Measurements from ENCODE around the gene HIGD1A. TPM values are rescaled to one million over a fixed set of nuclear protein-coding genes. Genes with fewer than 3 reads are reported as not detected.

HIGD1A gene
- total RNA-seq, 1 donor from 2014 or later: 67.6 TPM

DNA sequence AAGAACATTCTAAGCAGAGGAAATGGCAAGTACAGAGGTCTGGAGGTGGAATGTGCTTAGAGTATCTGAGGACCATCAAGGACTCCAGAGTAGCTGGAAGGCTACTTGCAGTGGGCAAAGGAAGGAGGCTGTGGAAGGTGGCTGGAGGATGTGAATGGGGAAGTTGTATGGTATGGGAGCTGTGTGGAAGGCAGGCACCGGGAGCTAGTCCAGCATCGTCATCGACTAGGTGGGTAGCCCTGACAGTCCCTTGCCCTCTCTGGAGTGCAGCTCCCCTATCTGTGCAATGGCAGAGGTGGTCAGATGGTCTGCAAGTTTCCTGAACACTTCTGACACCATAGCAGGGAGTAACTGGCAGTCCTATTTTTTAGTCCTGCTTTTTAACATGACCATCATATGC, 50.5 kb downstream of the HIGD1A start:
- H3K9me3 Mint-ChIP-seq (ENCODE audit: unreplicated experiment): no peaks in the 10 kb centered on the region
- H3K27me3 Mint-ChIP-seq (ENCODE audit: unreplicated experiment): peaks cover 4% of the 10 kb centered on the region
- H3K27ac Mint-ChIP-seq (ENCODE audit: unreplicated experiment): no peak overlapping the region
- no peaks in the 10 kb centered on the region for H3K36me3 Mint-ChIP-seq (ENCODE audit: unreplicated experiment)
- no peak overlapping the region for H3K4me3 Mint-ChIP-seq (ENCODE audit: unreplicated experiment)
- DNase-seq: peak; percentile 1
- H3K4me1 Mint-ChIP-seq (ENCODE audit: low read depth, unreplicated experiment): peaks cover 2% of the 10 kb centered on the region
- TF ChIP-seq, protein P1, sequence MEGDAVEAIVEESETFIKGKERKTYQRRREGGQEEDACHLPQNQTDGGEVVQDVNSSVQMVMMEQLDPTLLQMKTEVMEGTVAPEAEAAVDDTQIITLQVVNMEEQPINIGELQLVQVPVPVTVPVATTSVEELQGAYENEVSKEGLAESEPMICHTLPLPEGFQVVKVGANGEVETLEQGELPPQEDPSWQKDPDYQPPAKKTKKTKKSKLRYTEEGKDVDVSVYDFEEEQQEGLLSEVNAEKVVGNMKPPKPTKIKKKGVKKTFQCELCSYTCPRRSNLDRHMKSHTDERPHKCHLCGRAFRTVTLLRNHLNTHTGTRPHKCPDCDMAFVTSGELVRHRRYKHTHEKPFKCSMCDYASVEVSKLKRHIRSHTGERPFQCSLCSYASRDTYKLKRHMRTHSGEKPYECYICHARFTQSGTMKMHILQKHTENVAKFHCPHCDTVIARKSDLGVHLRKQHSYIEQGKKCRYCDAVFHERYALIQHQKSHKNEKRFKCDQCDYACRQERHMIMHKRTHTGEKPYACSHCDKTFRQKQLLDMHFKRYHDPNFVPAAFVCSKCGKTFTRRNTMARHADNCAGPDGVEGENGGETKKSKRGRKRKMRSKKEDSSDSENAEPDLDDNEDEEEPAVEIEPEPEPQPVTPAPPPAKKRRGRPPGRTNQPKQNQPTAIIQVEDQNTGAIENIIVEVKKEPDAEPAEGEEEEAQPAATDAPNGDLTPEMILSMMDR (IDR thresholded peaks at IDR 0.05; ENCODE audit: partially characterized antibody, unreplicated experiment): no peak

DNA sequence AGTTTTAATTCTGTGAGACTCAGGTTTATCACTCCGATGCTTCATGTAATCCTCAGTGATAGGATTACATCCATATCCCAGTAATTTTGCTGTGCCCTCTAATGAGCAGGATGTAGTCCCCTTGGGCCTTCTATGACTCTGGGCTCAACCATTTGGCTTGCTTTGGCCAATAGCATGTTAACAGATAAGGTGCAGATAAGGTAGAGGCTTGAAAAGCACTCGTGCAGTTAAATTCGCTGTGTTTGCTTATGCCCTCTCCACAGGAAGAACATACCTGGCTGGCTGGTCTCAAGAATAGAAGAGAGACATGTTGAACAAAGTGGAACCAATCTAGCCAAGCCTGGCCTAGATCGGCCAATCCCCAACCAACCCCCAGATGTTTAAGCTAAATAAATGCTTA, 51.3 kb downstream of the HIGD1A start:
- H3K36me3 Mint-ChIP-seq (ENCODE audit: unreplicated experiment): no peaks in the 10 kb centered on the region
- H3K9me3 Mint-ChIP-seq (ENCODE audit: unreplicated experiment): no peaks in the 10 kb centered on the region
- H3K4me1 Mint-ChIP-seq (ENCODE audit: low read depth, unreplicated experiment): peaks cover 2% of the 10 kb centered on the region
- DNase-seq: no peak
- TF ChIP-seq, protein P1 (IDR thresholded peaks at IDR 0.05; ENCODE audit: partially characterized antibody, unreplicated experiment): no peak
- H3K4me3 Mint-ChIP-seq (ENCODE audit: unreplicated experiment): no peak overlapping the region
- no peak overlapping the region for H3K27ac Mint-ChIP-seq (ENCODE audit: unreplicated experiment)
- H3K27me3 Mint-ChIP-seq (ENCODE audit: unreplicated experiment): peaks cover 4% of the 10 kb centered on the region

DNA sequence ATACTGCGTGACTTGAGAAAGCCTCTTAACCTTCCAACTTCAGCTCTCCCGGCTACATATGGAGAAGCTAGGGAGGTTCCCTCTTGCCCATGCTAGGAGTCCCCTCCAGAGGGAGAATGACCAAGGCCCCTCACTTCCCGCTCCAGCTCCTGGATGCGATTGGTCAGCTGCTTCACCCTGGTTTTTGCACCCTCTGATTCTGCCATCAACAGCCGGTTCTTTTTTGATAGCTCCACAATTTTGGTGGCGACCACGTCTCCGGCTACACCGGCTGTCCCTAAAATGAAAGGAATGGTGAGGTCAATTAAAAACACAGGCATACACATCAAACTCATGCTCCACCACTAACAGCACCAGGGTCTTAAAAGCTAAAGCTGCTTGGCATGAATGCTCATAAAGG, 51.8 kb downstream of the HIGD1A start:
- Mint-ChIP-seq H3K4me3 (ENCODE audit: unreplicated experiment) (no peak overlapping the region), H3K36me3 (ENCODE audit: unreplicated experiment) (no peaks in the 10 kb centered on the region), H3K27ac (ENCODE audit: unreplicated experiment) (no peak overlapping the region), H3K9me3 (ENCODE audit: unreplicated experiment) (no peaks in the 10 kb centered on the region), H3K4me1 (ENCODE audit: low read depth, unreplicated experiment) (peaks cover 2% of the 10 kb centered on the region), H3K27me3 (ENCODE audit: unreplicated experiment) (peaks cover 4% of the 10 kb centered on the region)
- TF ChIP-seq, protein P1 (IDR thresholded peaks at IDR 0.05; ENCODE audit: partially characterized antibody, unreplicated experiment): no peak
- DNase-seq: no peak

DNA sequence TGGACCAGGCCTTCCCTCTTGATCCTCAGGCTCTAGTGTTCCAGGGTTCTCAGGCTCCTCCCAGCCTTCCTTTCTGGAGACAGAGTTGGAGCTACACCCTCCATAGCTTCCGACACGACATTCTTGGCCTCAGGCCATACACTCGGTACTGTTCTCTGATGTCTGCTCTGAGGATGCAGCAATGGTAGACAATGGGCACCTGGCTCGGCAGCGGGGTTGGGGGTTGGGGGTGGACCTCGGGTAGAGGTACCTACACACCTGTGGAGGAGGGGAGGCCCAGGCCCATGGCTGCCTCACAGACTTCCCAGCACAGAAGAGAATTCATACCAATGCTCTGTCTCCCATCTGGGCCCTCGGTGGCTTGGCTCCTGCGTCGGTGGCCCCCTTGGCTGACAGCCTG, 52.7 kb downstream of the HIGD1A start:
- no peaks in the 10 kb centered on the region for H3K9me3 Mint-ChIP-seq (ENCODE audit: unreplicated experiment)
- H3K4me1 Mint-ChIP-seq (ENCODE audit: low read depth, unreplicated experiment): no peaks in the 10 kb centered on the region
- TF ChIP-seq, protein P1 (IDR thresholded peaks at IDR 0.05; ENCODE audit: partially characterized antibody, unreplicated experiment): no peak
- H3K36me3 Mint-ChIP-seq (ENCODE audit: unreplicated experiment): no peaks in the 10 kb centered on the region
- peaks cover 2% of the 10 kb centered on the region for H3K27me3 Mint-ChIP-seq (ENCODE audit: unreplicated experiment)
- no peak overlapping the region for H3K4me3 Mint-ChIP-seq (ENCODE audit: unreplicated experiment)
- H3K27ac Mint-ChIP-seq (ENCODE audit: unreplicated experiment): no peak overlapping the region
- no peak for DNase-seq

DNA sequence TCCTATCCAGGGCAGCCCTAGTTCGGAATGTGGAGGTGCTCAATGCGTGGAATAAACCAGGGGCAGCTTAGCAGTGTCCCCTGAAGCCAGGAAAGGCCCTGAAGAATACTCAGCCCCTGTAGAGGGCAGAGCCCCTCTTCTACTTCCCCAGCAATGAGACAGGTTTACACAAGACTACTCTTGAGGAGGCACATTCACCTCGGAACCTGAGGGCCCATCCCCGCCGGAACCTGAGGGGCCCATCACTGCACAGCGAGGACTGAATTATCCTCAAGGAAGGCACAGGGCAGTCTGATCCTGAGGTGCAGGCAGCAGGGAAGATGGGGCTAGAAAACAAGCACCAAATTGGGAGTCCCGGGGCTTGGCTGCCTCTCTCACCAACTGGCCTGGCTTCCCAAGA, 53.5 kb downstream of the HIGD1A start:
- no peak for DNase-seq
- no peak overlapping the region for H3K4me3 Mint-ChIP-seq (ENCODE audit: unreplicated experiment)
- H3K4me1 Mint-ChIP-seq (ENCODE audit: low read depth, unreplicated experiment): no peaks in the 10 kb centered on the region
- H3K27ac Mint-ChIP-seq (ENCODE audit: unreplicated experiment): no peak overlapping the region
- no peaks in the 10 kb centered on the region for H3K36me3 Mint-ChIP-seq (ENCODE audit: unreplicated experiment)
- H3K27me3 Mint-ChIP-seq (ENCODE audit: unreplicated experiment): peaks cover 2% of the 10 kb centered on the region
- TF ChIP-seq, protein P1 (IDR thresholded peaks at IDR 0.05; ENCODE audit: partially characterized antibody, unreplicated experiment): no peak
- H3K9me3 Mint-ChIP-seq (ENCODE audit: unreplicated experiment): no peaks in the 10 kb centered on the region
